GM12872 (cell line): ENCODE data around the gene IRS1.

Experiments
- TF ChIP-seq, protein P1 (sequence below): IDR thresholded peaks from 3 replicates; pipeline ENCODE4 v1.5.1; 2011; ENCODE audit warnings: low read depth, mild to moderate bottlenecking, low read length, moderate library complexity; ENCODE audit not compliant: insufficient read depth

The IRS1 gene

DNA sequence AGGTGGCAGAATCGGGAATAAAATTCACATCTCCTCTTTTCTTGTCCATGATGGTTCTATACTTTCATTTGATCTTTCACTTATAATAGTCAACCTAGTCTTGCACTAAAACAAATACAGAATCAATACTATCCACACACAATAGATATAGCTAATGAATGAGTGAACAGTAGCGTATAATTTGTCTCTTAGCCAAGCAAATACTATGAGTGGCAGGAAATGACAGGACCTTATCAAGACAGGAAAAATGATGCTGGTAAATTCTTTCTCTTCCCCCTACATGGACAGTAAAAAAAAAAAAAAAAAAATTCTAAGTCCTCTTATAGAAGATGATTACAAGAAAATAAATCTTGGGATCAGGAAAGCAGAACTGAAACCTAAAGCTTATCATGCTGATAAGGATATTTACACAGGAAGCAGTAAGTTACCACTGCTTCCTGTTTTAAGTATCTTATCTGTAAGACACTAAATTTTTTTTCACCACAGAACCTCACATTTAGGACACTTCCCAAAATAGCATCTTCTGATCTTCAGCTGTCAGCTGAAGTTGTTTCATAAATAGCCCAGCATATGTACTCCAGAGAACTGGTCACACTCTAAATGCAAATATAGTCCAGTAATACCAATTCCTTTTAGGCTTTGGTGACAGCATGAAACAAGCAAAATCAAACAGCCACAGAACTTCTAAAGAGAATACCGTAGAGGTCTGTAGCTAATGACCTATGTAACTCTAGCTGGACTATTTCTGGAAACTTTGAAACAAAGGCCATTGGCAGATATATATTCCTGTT, 27.0 kb downstream of the IRS1 start:
- TF ChIP-seq, protein P1, sequence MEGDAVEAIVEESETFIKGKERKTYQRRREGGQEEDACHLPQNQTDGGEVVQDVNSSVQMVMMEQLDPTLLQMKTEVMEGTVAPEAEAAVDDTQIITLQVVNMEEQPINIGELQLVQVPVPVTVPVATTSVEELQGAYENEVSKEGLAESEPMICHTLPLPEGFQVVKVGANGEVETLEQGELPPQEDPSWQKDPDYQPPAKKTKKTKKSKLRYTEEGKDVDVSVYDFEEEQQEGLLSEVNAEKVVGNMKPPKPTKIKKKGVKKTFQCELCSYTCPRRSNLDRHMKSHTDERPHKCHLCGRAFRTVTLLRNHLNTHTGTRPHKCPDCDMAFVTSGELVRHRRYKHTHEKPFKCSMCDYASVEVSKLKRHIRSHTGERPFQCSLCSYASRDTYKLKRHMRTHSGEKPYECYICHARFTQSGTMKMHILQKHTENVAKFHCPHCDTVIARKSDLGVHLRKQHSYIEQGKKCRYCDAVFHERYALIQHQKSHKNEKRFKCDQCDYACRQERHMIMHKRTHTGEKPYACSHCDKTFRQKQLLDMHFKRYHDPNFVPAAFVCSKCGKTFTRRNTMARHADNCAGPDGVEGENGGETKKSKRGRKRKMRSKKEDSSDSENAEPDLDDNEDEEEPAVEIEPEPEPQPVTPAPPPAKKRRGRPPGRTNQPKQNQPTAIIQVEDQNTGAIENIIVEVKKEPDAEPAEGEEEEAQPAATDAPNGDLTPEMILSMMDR, result no peak

DNA sequence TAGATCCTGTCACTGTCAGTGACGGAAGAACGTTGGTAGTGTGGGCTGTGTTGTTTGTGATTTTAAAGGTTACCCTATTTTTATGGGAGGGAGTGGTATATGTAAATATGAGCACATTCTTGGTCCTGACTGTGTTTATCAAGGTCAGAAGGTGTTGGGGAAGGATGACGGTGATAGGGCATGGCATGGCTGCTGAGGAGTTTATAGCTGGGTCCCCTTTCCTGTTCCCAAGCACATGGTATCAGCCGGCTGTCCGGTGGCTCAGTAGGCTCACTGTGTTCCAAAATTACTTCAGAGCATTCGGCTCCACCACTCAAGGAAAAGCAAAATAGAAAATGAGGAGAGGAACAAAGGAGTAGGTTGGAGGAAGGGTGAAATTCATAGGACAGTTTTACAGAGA, 28.6 kb downstream of the IRS1 start:
- TF ChIP-seq, protein P1, result no peak

DNA sequence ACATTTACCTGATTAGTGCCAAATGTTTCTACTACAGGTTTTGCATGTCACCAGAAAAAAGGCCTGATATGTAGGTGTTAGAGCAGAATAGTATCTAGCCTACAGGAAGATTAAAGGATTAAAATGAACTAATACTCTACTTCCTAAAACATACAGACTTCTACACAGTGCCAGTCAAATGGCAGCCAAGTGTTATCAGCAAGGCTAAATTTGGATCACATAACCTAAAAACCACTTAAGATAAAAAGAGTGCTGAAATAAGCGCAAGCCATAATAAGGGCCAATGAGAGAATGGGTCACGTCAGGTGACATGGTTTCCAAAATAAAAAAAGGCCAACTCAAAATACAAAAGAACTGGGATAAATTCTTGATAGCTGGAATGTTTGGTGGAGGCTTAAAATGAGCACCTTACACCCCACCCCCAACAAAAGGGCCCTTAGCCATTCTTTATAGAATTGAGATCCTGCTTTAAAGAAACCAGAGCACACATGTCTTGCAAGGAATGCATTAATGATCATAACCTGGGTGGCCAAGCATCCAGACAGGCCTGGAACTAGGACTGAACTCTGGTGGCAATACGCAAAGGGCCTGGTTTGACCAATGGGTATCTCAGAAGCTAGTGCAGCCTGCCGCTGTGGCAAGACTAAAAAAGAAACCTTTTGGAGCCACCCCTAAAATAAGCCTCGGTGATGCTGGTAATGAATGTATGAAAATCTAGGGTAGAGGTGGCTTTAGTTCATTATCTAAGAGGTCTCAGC, 32.4 kb downstream of the IRS1 start:
- TF ChIP-seq, protein P1, result no peak

DNA sequence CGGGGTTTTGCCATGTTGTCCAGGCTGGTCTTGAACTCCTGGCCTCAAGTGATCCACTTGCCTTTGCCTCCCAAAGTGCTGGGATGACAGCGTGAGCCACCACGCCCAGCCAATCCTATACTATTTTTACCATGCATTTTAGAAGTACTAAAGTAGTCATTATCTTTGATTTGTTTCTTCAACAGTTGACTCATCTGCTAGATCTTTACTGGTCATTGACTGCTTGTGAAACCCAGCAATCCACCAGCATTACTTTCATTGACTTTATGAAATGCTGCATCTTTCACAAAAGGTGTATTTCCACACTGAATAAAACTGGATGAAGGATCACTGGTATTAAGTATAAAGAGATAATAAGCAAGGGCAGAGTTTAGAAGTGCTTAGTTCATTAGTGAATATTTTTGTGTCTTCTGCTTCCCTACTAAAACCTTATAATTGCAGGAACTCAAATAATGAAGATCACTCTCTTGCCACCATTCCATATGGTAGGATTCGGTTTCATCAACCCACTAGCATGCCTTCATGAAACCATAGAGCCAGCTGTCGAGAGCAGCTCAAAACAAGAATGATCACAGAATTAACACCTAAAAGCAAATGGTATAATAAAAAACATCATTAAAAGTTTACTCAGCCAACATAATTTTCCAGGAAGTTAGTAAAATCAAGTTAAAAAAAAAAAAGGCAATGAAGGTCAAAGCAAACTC, 33.1 kb downstream of the IRS1 start:
- TF ChIP-seq, protein P1, result no peak

DNA sequence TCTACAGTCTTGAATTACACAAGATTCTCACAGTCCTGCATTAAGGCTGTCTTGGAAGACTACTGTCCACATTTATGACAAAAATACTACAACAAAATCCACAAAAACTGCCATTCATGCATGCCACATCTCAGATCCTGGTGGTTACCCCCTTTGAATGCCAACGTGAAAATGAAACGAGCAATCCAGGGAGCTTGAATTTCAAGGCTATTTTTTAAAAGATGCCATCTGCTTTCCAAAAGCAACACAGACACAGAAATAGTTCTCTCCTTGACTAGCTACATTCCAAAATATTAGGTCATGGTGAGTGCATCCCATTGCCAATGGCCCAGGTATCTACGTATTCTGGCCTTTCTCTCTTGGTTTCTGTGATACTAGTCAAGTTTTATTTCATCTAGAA, 36.3 kb downstream of the IRS1 start:
- TF ChIP-seq, protein P1, result no peak

DNA sequence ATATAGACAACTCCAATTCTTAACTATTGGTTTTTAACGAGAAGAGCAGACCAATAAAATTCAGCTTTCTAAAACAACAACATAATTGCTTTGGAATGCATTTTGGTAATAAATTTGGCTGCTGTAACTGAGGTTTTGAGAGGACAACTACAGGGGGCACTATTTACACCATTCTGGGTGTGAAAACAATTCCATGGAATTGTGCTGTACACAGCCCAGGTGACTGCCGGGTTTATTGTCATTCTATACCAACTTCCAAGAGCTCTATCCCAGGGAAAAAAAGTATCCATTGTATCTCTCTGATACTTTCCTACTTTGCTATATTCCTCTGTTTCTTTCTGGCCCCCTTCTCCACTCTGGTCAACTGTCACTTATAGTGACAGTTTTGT, 38.4 kb downstream of the IRS1 start:
- TF ChIP-seq, protein P1, result no peak
